Daoy (cell line): ENCODE data around the gene USP22. TPM values are rescaled to one million over a fixed set of nuclear protein-coding genes. Genes with fewer than 3 reads are reported as not detected.

Experiments
- DNase-seq: peaks from one replicate; pipeline ENCODE4 v3.0.0-alpha.2; 2015; ENCODE audit warnings: low read depth
- total RNA-seq: library from RNA; depleted of rRNA; stranded (reverse); fragments of >200 nt; shearing (Covaris generic); gene quantifications from 2 replicates; pipeline ENCODE4 v1.2.3, GENCODE V29; 2014

USP22 gene
- total RNA-seq, 1 experiment from 2014 or later = 116 TPM

- no peak for DNase-seq
Measured at GRCh38 chr17:21049457-21049856, 6.6 kb upstream of the USP22 start.

- DNase-seq = no peak
Measured at GRCh38 chr17:21046216-21046615, 3.4 kb upstream of the USP22 start.

GRCh38 chr17:21044971-21045370 lies 2.2 kb upstream of the USP22 start:
- no peak for DNase-seq

- DNase-seq = peak; percentile 99
Measured at GRCh38 chr17:21043296-21044232, 753 bp upstream of the USP22 start.

- peak; percentile 86 for DNase-seq
Measured at GRCh38 chr17:21041741-21042457, 912 bp downstream of the USP22 start.

- peak; percentile 53 for DNase-seq
Measured at GRCh38 chr17:21039839-21040575, 2.8 kb downstream of the USP22 start.

GRCh38 chr17:21037117-21037803 lies 5.6 kb downstream of the USP22 start:
- no peak for DNase-seq

GRCh38 chr17:21036361-21036881 lies 6.4 kb downstream of the USP22 start:
- DNase-seq = no peak

- DNase-seq = no peak
Measured at GRCh38 chr17:21035406-21035805, 7.4 kb downstream of the USP22 start.

- no peak for DNase-seq
Measured at GRCh38 chr17:21034340-21035235, 8.2 kb downstream of the USP22 start.

- DNase-seq = peak; percentile 43
Measured at GRCh38 chr17:21033350-21033749, 9.5 kb downstream of the USP22 start.

GRCh38 chr17:21031756-21032396 lies 10.9 kb downstream of the USP22 start:
- DNase-seq = no peak

- DNase-seq = no peak
Measured at GRCh38 chr17:21030375-21030774, 12.4 kb downstream of the USP22 start.

GRCh38 chr17:21029515-21029914 lies 13.3 kb downstream of the USP22 start:
- DNase-seq = no peak

GRCh38 chr17:21029036-21029435 lies 13.8 kb downstream of the USP22 start:
- DNase-seq = peak; percentile 30

GRCh38 chr17:21028192-21028591 lies 14.6 kb downstream of the USP22 start:
- no peak for DNase-seq

GRCh38 chr17:21027031-21027430 lies 15.8 kb downstream of the USP22 start:
- DNase-seq = no peak

GRCh38 chr17:21025451-21025850 lies 17.4 kb downstream of the USP22 start:
- DNase-seq = no peak

- DNase-seq = no peak
Measured at GRCh38 chr17:21024024-21024423, 18.8 kb downstream of the USP22 start.
